GM23338 (cell line): ENCODE results near the gene RAB44. TPM values are rescaled to one million over a fixed set of nuclear protein-coding genes. Genes with fewer than 3 reads are reported as not detected.

Experiments
- ATAC-seq: fragments of 200-7000 bp; cut with Tn5 transposase; 3 replicates; pipeline ENCODE4 v1.9.1; 2020
- DNase-seq: peaks from one replicate; pipeline ENCODE4 v3.0.0-alpha.2; 2015; ENCODE audit warnings: low spot score
- H2AFZ ChIP-seq: fragments of 200-600 bp; sonication (generic); 2 replicates; pipeline ENCODE4 v1.8.0; 2016; ENCODE audit warnings: antibody characterized with exemption, mild to moderate bottlenecking, moderate library complexity
- H3F3A ChIP-seq: fragments of 200-600 bp; sonication (generic); replicated peaks from 2 replicates; pipeline ENCODE4 v1.8.0; 2017; ENCODE audit warnings: antibody characterized with exemption, mixed run types, low read depth
- H3K27ac ChIP-seq: fragments of 200-600 bp; sonication (generic); 2 replicates; pipeline ENCODE4 v1.6.1; 2016; ENCODE audit warnings: low read depth
- H3K27me3 ChIP-seq: fragments of 200-600 bp; sonication (generic); 2 replicates; pipeline ENCODE4 v1.8.0; 2016; ENCODE audit warnings: mild to moderate bottlenecking, mixed run types, moderate library complexity; ENCODE audit not compliant: insufficient read depth
- H3K36me3 ChIP-seq: fragments of 200-600 bp; sonication (generic); 2 replicates; pipeline ENCODE4 v1.8.0; 2016; ENCODE audit warnings: mild to moderate bottlenecking; ENCODE audit not compliant: insufficient read depth
- H3K4me1 ChIP-seq: fragments of 200-600 bp; sonication (generic); 2 replicates; pipeline ENCODE4 v1.8.0; 2016; ENCODE audit warnings: mild to moderate bottlenecking, moderate library complexity; ENCODE audit not compliant: insufficient read depth
- H3K4me2 ChIP-seq: fragments of 200-600 bp; sonication (generic); 2 replicates; pipeline ENCODE4 v1.7.1; 2017; ENCODE audit warnings: mixed run types
- H3K4me3 ChIP-seq: fragments of 200-600 bp; sonication (generic); 2 replicates; pipeline ENCODE4 v1.6.1; 2016; ENCODE audit warnings: mixed run types
- H3K79me2 ChIP-seq: fragments of 200-600 bp; sonication (generic); replicated peaks from 2 replicates; pipeline ENCODE4 v1.8.0; 2017; ENCODE audit warnings: mild to moderate bottlenecking; ENCODE audit not compliant: insufficient read depth
- H3K9me2 ChIP-seq: fragments of 200-600 bp; sonication (generic); 2 replicates; pipeline ENCODE4 v1.8.0; 2017; ENCODE audit not compliant: insufficient read depth
- H4K20me1 ChIP-seq: fragments of 200-600 bp; sonication (generic); replicated peaks from 2 replicates; pipeline ENCODE4 v1.8.0; 2017; ENCODE audit warnings: mild to moderate bottlenecking; ENCODE audit not compliant: insufficient read depth
- H3K27ac Mint-ChIP-seq: 2 replicates; pipeline ENCODE4 v1.8.0; 2020; ENCODE audit warnings: inconsistent platforms, mild to moderate bottlenecking, moderate library complexity, mixed read lengths
- H3K27me3 Mint-ChIP-seq: 3 replicates; pipeline ENCODE4 v1.8.0; 2022; ENCODE audit warnings: low read depth, mild to moderate bottlenecking, moderate library complexity, mixed read lengths, inconsistent platforms; ENCODE audit not compliant: insufficient read depth, poor library complexity
- H3K36me3 Mint-ChIP-seq: 3 replicates; pipeline ENCODE4 v1.8.0; 2021; ENCODE audit warnings: low read depth, mild to moderate bottlenecking, inconsistent platforms, moderate library complexity, mixed read lengths
- H3K4me1 Mint-ChIP-seq: 3 replicates; pipeline ENCODE4 v1.8.0; 2020; ENCODE audit warnings: mild to moderate bottlenecking, inconsistent platforms, mixed read lengths
- H3K4me3 Mint-ChIP-seq: 3 replicates; pipeline ENCODE4 v1.8.0; 2021; ENCODE audit warnings: moderate library complexity, mild to moderate bottlenecking, inconsistent platforms, mixed read lengths
- H3K9me3 Mint-ChIP-seq: 3 replicates; pipeline ENCODE4 v1.8.0; 2020; ENCODE audit warnings: moderate library complexity, mild to moderate bottlenecking, inconsistent platforms, mixed read lengths
- CREB1 ChIP-seq: fragments of 250-450 bp; sonication (Bioruptor Pico); IDR thresholded peaks from 2 replicates; pipeline ENCODE4 v1.5.0; 2020; ENCODE audit warnings: low read depth, mild to moderate bottlenecking, moderate library complexity
- ETS1 ChIP-seq: IDR thresholded peaks from 2 replicates; pipeline ENCODE4 v1.6.1; 2016; ENCODE audit warnings: antibody characterized with exemption
- EZH2 ChIP-seq: fragments of 200-600 bp; sonication (generic); IDR thresholded peaks from one replicate; pipeline ENCODE4 v1.8.0; 2017; ENCODE audit warnings: antibody characterized with exemption, mild to moderate bottlenecking, low read depth; ENCODE audit not compliant: unreplicated experiment
- EZH2phosphoT487 ChIP-seq: fragments of 200-600 bp; sonication (generic); IDR thresholded peaks from one replicate; pipeline ENCODE4 v1.8.1; 2018; ENCODE audit warnings: antibody characterized with exemption; ENCODE audit not compliant: unreplicated experiment
- JUNB ChIP-seq: IDR thresholded peaks from one replicate; pipeline ENCODE4 v1.6.1; 2016; ENCODE audit warnings: antibody characterized with exemption; ENCODE audit not compliant: unreplicated experiment
- NANOG ChIP-seq: IDR thresholded peaks from 2 replicates; pipeline ENCODE4 v1.6.1; 2016; ENCODE audit warnings: antibody characterized with exemption, borderline replicate concordance
- POLR2AphosphoS5 ChIP-seq: IDR thresholded peaks from 2 replicates; pipeline ENCODE4 v1.6.1; 2016; ENCODE audit warnings: antibody characterized with exemption, low read depth
- REST ChIP-seq: IDR thresholded peaks from one replicate; pipeline ENCODE4 v1.6.1; 2018; ENCODE audit warnings: antibody characterized with exemption; ENCODE audit not compliant: unreplicated experiment
- STAT1 ChIP-seq: IDR thresholded peaks from one replicate; pipeline ENCODE4 v1.6.1; 2016; ENCODE audit warnings: antibody characterized with exemption; ENCODE audit not compliant: unreplicated experiment
- ZNF114 ChIP-seq: fragments of 250-450 bp; sonication (Bioruptor Pico); IDR thresholded peaks from 2 replicates; pipeline ENCODE4 v1.5.0; 2020; ENCODE audit warnings: mild to moderate bottlenecking, moderate library complexity
- ZNF331 ChIP-seq: fragments of 250-450 bp; sonication (Bioruptor Pico); IDR thresholded peaks from 2 replicates; pipeline ENCODE4 v1.5.0; 2020; ENCODE audit warnings: low read depth, mild to moderate bottlenecking, moderate library complexity
- polyA plus RNA-seq: library from polyadenylated mRNA; unstranded; fragments of >200 nt; fragmentation: Nextera tagmentation; extraction: Ambion mirVana; gene quantifications from 2 replicates; pipeline ENCODE4 v1.2.1, GENCODE V29; 2016
- total RNA-seq: library from RNA; depleted of rRNA; stranded (reverse); fragments of >200 nt; shearing (Covaris generic); gene quantifications from 2 replicates; pipeline ENCODE4 v1.2.3, GENCODE V29; 2014

The RAB44 gene
- total and polyA plus RNA-seq, 2 experiments from 2014 or later = not detected

- Histone ChIP-seq H3F3A (no peaks in the 10 kb centered on the region), H3K4me3 (no peak overlapping the region), H3K79me2 (no peaks in the 10 kb centered on the region), H3K9me2 (0 out of 2 replicates have a peak, but pooled peaks cover 3% of the 10 kb centered on the region), H3K27ac (no peak overlapping the region), H3K27me3 (no peaks in the 10 kb centered on the region), H3K4me2 (no peak overlapping the region), H2AFZ (no peak overlapping the region), H3K36me3 (no peaks in the 10 kb centered on the region), H4K20me1 (no peaks in the 10 kb centered on the region), H3K4me1 (peaks cover 6% of the 10 kb centered on the region; the same call in 1 of the 2 replicates)
- TF ChIP-seq JUNB (no peak), NANOG (no peak), ZNF331 (CRISPR knock-in tag) (no peak), CREB1 (CRISPR knock-in tag) (no peak), EZH2phosphoT487 (no peak), STAT1 (no peak), REST (no peak), ZNF114 (CRISPR knock-in tag) (no peak)
- Mint-ChIP-seq H3K27me3 (peaks cover 1% of the 10 kb centered on the region), H3K36me3 (no peaks in the 10 kb centered on the region), H3K9me3 (no peaks in the 10 kb centered on the region), H3K27ac (no peak overlapping the region), H3K4me1 (peaks cover 12% of the 10 kb centered on the region), H3K4me3 (no peak overlapping the region)
- ATAC-seq = no peak
- DNase-seq = no peak
Measured at GRCh38 chr6:36728289-36729160, 30.9 kb downstream of the RAB44 start.

GRCh38 chr6:36729161-36729524 lies 31.5 kb downstream of the RAB44 start:
- peaks cover 12% of the 10 kb centered on the region for H3K4me1 Mint-ChIP-seq
- no peaks in the 10 kb centered on the region for H3K36me3 Mint-ChIP-seq
- TF ChIP-seq ZNF114 (CRISPR knock-in tag) (no peak), JUNB (no peak), NANOG (no peak), EZH2 (no peak), ETS1 (no peak), STAT1 (no peak), EZH2phosphoT487 (no peak), CREB1 (CRISPR knock-in tag) (no peak), ZNF331 (CRISPR knock-in tag) (no peak), REST (no peak), POLR2AphosphoS5 (no peak)

More at GRCh38 chr6:36729161-36729524, 31.5 kb downstream of the RAB44 start:
- no peaks in the 10 kb centered on the region for H3F3A ChIP-seq
- H3K36me3 ChIP-seq = no peaks in the 10 kb centered on the region
- no peak for ATAC-seq
- no peak for DNase-seq
- 0 out of 2 replicates have a peak, but pooled peaks cover 3% of the 10 kb centered on the region for H3K9me2 ChIP-seq
- H2AFZ ChIP-seq = no peak overlapping the region
- no peaks in the 10 kb centered on the region for H3K27me3 ChIP-seq
- Mint-ChIP-seq H3K4me3 (no peak overlapping the region), H3K27ac (no peak overlapping the region), H3K9me3 (no peaks in the 10 kb centered on the region), H3K27me3 (peaks cover 1% of the 10 kb centered on the region)
- H4K20me1 ChIP-seq = no peaks in the 10 kb centered on the region
- H3K4me3 ChIP-seq = no peak overlapping the region
- no peak overlapping the region for H3K27ac ChIP-seq
- no peak overlapping the region for H3K4me2 ChIP-seq
- H3K4me1 ChIP-seq = peaks cover 6% of the 10 kb centered on the region; the same call in 1 of the 2 replicates
- H3K79me2 ChIP-seq = no peaks in the 10 kb centered on the region
